ENCODE results near the gene DAZAP1.
"Not testable (repeated sequence)": the region's sequence is repeated elsewhere in the genome, so short reads cannot be mapped to it uniquely, and the experiment has no call there.

Gene DAZAP1

DNA sequence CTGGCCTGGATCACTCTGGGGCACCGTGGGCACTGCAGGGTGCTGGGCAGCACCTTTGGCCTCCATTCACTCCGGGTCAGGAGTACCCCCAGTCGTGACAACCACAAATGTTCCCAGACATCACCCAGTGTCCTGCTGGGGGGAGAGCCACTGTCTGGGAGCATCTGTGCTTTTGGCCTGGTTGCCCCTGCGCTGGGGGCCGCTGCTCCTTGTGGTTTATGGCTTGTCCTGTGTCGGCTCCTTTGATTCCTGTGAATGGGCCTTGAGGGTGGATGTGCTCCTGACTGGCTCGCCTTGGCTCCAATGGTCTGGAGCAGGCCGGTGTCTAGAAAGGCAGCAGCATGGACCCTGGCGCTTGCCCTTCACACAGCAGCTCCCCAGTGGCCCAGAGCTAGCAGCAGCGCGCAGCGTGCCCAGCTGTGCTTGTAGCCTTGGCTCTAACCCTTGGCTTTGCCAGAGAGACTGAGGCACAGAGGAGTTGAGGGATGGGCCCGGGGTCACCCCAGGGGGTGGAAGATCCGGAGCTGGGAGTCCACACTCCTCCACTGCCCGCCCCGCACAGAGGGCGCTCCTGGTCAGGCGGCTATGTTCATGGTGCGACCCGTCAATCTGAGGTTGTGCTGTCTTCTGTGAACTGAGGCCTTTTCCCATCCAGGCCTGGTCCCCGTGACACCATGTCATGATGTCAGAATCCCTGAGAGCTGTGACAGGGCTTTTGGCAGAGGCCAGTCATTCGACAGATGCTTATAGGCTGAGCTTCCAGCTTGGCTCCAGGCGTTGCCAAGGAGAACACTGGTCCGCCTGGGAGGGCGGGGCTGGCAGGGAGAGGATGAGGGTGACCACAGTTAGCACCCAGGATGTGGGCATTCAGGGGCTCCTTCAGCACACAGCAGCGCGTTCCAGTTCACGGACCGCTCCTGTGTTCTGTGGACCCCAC, 4.1 kb downstream of the DAZAP1 start:
- DNase-seq: no peak

DNA sequence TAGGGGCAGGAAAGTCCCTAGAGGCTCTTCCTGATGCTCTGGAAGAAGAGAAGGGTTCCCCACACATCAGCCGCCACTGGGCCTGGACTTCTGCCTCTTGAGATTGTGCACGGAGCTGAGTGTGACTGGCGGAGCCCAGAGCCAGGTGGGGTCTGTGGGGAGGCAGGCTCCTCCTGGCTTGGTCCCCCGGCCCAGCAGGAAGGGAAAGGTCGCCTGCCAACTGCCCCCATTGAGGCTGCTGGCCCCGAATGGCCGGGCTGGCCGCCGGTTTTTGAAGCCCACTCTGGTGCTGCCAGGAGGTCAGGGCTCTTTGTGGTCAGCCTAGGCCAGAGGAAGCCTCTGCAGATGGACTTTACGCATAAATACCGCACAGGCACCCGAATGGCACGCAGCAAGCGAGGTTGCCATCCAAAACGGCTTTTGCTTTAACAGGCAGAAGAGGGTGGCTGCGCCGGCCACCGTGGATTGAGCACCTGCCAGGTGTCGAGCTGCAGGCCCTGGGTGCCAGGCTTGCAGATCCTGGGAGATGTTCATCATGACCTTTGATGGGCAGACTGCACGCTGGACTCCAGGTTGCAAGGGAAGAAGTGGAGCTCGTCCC, 5.0 kb downstream of the DAZAP1 start:
- DNase-seq: no peak

DNA sequence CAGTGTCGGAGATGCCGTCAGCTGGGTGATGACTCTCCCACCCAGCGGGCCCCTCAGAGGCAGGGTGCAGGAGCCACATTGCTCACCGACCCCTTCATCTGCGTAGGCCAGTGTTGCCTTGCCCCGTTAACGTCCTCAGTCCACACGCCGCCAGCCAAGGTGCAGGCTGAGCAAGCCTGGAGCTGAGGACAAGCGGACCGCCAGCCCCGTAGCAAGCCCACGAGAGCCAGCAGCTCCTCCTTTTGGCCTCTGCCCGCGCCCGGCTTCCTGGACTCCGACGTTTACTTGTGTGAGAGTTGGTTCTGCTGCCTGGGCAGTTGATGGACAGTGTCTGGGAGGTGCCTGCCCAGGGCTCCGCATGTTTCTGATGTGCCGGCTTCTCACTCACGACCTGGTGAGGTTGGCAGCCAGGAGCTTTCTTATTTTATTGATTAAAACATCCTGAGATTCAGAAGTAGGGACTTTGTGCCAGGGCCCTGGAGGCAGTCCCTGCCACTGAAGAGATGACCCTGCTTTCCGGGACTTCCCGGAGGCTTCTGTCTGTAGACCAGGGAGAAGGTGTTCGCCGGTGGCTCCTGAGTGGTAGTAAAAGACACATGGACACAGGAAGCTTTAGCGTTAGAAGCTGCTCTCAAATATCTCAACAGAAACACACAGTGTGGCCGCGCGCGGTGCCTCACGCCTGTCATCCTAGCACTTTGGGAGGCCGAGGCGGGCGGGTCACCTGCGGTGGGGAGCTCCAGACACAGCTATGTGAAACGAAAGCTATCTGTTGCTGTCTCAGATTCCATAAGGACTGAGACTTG, 5.8 kb downstream of the DAZAP1 start:
- DNase-seq: no peak

DNA sequence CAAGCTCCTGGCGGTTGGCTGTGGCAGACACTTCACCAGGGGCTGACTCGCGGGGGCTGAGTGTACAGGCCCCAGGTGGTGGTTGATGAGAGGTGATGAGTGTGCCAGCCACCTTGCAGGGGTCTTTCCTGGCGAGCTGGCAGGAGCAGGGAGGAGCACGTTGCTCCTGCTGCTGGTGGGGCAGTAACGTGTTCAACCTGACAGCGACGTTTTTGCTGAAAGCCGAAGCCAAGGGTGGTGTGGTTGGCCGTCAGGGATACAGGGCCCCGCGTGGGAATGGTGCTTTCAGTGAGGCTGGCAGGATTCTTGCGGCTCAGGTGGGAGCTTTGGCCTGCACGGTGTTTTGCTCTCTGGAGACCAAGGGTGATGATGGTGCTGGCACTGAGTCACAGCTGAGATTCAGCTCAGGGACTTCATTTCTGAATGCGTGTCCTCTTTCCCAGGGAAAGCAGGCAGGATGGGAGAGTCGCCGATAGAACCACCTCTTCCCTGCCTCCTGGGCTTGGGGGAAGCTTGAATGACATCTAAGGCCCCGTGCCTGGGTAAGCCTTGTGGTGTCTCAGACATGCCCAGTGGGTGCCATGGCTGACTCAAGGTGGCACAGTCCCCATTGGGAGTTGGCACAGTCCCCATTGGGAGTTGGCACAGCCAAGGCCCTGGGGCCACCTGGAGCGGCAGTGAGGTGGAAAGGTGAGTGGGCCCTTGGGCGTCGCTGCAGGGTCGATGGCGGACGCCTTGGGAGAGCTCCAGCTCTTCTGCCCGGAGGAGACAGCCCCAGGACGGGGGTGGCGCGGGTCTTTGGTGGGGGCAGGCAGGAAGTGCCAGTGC, 8.8 kb downstream of the DAZAP1 start:
- DNase-seq: no peak

DNA sequence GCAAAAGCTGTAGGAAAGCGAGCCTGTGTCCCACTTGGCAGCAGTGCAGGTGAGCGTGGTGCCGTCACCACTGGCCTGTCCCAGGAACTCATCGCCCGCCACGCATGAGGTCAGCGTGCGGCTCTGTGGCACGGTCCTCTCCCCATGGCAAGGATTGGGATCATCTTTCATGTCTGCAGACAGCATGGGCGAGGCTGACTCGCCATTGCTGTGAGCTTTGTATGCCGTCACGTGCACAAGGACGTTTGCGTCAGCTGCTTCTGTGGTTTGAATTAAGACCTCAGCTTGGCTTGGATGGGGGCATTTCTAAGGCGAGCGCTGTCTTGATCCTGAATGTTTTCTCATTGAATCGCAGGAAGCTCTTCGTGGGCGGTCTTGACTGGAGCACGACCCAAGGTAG, 9.8 kb downstream of the DAZAP1 start:
- no peak for DNase-seq

DNA sequence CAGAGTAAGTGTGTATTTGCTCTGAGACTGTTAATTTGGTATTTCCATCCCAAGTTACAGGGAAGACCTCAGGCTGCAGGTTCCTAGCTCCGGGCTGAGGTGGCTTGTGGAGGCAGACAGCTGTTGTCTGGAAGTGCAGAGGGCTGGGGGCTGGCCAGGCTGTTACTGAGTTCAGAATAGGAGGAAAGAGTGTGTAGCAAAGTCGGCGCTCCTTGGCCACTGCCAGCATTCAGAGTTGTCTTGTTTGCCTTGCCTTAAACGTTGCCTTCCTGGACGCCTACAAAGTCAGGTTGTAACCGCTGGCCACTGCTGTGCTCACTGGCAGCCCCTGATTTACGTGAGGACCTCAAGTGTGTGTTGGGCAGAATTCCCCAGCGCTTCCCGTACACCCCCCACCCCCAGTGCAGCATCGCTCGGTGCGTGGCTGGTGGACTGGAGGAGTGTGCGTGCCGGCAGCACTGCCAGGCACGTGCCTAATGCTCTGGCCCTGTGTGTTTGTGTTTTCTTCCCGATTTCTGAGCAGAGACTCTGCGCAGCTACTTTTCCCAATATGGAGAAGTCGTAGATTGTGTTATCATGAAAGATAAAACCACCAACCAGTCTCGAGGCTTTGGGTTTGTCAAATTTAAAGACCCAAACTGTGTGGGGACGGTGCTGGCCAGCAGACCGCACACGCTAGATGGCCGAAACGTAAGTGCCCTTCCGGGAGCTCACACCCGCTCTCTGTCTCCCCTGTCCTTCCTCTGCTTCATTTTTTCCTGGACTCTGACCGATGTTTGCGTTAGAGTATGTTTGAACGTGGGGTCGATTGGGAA, 10.5 kb downstream of the DAZAP1 start:
- DNase-seq: no peak

DNA sequence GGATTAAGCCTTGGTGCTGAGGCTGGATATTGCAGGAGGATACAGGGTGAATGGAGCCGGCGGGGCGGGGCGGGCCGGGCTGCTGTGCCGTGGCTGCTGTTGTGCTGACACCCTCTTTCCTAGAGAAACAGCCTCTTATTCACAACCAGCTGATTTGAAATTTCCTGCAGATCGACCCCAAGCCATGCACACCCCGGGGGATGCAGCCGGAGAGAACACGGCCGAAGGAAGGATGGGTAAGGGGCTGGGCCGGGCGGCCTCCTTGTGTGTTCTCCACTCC, 11.1 kb downstream of the DAZAP1 start:
- DNase-seq: no peak

DNA sequence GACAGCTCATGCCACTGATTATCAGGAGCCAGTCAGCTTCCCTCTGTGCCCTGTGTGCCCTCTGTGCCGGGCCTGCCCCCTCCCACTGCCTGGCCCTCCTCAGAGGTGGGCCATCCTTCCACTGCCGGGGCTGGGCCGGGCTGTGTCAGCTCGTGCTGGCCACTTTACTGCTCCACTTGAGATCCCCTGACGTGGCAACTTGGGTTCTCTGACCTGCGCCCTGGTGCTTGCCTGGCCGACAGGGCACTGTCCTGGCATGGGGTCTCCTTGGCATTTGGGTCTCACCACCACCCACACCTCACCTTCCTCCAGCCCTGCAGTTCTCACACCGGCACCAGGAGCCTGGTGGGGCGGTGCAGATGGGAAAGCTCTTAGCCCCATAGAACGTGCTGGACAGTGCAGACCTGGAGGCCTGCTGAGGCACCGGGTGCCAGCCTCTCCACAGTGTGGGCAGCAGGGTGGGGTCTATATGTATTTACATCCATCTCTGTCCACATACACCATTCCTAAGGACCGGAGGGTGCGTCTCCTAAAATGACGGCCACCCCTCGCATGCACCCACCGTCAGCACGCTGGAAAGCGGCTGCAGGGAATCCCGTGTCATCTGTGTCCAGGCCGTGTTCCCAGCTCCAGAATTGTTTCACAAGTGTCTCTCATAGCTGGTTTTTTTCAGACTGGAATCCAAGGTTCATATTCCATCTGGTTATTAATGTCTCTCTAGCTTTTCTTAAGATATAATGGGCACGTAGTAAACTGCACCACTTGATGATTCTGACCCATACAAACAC, 11.8 kb downstream of the DAZAP1 start:
- DNase-seq: no peak

DNA sequence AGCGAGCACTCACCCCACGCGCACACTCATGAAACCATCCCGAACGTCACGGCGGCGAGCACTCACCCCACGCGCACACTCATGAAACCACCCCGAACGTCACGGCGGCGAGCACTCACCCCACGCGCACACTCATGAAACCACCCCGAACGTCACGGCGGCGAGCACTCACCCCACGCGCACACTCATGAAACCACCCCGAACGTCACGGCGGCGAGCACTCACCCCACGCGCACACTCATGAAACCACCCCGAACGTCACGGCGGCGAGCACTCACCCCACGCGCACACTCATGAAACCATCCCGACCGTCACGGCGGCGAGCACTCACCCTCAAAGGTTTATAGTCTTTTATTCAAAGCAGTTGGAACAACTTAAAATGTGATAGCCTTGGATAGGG, 12.7 kb downstream of the DAZAP1 start:
- DNase-seq: not testable (repeated sequence)

DNA sequence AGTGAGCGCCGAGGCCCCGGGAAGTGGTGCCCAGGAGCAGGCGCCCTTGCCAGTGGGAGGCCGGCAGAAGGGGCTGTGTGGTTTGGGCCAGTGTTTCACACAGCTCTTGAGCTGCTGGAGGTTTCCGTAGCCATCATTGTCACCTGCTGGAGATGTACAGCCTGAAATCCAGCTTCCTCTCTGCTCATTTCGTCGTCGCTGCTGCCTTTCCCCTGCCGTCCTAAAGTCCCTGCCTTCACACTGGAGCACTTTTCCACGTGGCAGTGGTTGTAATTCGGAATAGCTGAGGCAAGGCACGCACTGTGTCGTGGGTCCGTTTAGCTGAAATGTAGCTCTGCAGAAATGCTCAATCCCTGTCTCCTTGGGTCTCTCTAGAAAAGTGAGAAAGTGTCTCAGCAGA, 13.2 kb downstream of the DAZAP1 start:
- no peak for DNase-seq

DNA sequence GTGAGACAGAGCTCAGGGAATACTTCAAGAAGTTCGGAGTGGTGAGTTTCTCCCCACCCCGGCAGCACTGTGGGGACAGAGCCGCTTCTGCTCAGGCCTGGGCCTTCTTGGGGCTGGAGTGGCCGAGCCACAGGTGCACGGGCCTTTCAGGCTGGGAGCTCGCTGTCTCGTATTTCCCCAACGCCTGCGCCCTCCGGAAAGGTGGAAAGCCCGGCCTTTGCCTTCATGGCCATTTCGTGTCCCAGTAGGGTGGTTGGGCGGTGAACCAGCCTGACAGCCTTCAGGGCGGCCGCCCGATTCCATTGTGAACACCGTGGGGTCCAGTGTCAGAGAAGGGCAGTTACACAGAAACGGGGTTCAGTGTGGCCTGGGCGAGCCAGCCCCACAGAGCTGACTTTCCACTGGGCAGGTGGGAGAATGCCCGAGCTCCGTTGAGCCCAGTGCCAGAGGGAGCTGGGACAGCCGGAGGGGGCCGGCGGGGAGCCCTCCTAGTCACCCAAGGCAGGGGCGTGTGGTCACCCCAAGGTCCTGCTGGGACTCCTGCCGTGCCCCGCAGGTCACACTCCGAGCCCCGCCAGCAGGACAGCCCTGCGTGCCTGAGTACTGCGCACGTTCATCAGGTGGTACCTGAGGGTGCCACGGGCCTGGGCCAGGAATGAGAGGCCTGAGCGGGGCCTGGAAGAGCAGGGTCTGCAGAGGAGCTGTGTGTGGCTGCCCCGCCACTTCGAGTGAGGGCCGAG, 14.0 kb downstream of the DAZAP1 start:
- DNase-seq: no peak

DNA sequence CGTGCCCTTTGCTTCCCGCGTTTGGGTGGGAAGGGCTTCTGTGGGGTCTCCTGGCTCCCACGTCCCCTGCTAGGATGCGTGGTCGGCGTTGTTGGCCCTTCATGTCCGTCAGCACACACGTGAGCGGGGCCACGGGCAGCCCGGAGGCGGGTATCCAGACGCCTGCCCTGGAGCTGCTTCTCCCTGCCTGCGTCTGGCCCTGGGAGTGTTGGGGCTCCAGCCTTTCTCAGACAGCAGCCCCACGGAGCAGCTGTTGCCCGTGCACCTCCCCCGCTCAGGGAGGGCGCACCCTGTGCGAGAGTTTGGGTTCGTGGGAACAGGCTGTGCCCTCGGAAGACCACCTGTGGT, 14.5 kb downstream of the DAZAP1 start:
- DNase-seq: no peak

DNA sequence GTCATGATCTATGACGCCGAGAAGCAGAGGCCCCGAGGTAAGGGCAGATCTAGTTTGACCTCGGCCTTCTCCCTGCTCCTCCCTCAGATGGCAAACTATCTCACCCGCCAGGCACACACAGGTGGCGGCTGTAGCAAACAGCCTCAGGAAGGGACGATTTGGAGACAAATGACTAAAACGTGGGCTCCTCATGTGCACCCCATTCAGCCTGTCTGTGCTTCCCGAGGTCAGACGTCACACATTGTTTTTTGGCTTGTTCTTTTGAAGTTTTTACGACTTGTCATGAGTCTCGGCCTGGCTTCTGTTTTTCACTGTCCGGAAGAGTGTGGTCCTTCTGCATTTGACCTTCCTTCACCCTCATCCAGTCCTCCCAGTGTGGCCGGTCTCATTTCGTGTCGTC, 15.0 kb downstream of the DAZAP1 start:
- DNase-seq: no peak

DNA sequence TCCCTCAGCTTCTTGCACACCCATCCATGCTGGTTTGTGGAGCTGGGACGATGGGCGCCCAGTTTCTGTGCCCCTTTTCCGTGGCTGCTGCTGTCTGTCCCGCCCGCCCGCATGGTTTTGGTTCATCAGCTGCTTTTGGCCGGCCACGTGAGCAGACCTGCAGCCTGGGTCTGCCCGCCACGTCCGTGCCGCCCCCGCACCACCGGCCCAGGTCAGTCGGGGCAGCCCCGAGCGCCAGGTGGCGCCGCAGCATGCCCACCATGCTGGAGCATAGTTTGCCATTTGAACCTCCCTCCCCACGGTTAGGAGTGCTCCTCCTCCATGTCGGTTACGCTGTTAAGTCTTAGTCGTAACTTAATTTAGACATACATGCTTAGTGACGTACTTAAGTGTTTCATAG, 15.6 kb downstream of the DAZAP1 start:
- no peak for DNase-seq

DNA sequence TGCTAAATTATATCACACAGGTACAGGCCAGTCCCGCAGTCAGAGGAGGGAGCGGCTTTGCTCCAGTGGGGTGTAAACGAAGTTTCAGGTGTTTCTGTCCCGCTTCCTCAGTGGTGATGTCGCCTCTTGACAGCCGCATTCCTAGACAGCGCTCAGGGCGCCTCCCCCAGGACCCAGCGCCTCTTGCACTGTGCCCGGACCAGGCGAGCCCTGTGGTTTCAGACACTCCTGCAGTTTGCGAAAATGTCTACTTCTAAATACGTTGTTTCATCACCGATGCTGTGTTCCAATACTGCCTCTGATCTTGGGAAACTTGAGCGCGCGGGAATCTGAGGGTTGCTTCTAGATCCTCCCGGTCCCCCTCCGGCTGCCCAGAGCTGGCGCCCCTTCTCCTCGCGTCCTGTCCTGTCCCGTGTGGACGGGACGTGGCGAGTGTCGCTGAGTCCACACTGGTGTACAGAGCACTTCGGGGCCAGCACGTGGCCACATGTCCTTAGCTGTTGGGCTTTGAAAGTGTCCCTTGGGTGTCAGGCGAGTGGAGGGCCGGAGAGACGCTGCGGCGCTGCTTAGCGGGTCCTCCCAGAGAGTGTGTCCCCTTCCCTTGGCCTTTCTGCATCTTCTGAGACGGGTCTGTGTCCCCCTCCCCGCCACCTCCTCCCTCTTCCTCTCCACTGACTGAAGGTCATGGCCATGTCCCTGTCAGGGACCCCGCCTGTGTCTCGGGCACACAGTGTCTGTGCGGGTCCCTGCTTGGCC, 16.2 kb downstream of the DAZAP1 start:
- no peak for DNase-seq

DNA sequence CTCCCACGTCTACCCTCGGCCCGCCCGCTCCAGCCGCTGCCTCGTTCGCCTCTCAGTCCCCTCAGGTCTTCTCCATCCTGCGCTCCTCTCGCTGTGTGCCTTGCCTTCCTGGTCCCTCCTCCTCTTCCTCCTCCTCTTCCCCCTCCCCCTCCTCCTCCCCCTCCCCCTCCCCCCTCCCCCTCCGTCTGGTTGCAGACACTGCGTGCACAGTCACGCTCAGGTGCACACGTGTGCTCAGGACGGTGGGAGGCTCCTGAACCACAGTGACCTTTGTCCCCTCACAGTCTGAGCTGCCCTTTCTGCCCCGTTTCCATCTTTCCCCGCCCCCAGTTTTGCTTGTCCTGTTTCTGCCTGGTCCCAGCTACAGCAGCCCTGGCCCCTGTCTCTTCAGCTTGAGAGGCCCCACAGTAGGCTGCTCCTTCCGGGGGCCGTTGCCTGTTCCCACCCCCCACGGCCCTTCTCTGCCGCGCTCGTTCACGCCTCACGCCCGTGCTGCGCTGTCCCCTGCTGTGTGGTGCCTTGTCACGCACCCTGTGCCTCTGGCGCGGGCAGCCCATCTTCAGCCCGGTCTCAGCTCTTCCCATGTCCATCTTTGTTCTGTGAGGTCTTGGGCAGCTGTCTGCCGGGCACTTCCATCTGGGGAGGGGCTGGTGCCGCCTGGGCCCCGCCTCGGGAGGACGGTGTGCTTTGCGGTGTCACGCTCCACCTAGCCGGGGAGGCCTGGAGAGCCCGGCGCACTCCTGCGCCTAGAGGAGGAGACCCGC, 17.0 kb downstream of the DAZAP1 start:
- DNase-seq: no peak

DNA sequence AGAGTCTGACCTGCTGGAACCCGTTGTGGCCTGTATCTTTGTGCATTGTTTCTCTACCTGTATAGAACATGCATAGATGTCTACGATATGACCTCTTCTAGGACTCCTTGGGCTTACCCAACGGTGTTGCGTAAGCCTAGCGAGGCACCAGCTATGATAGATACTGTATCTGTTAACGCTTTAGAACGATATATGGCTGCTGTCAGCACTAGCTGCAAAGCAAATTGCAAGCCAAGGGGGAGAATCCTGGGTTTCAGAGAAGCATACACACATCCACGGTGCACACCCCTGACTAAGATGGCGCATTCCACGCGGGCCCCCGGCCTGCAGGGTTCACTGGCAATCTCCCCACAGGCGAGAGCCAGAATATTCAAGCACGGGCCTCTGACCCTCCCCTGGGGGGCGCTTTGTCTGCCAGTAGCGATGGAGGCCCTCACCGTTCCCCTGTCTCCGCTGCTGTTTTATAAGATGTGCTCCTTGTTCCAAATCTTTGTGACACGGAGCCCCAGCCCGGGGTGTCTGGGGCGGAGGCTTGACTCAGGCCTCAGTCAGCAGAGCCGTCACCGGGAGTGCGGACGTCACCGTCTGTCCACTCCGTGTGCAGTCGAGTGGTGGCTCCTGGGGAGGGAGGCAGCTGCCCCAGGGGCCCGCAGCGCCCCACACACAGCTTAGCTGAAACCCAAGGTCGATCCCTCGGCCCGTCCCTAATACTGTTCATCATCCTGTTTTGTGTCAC, 17.9 kb downstream of the DAZAP1 start:
- no peak for DNase-seq

DNA sequence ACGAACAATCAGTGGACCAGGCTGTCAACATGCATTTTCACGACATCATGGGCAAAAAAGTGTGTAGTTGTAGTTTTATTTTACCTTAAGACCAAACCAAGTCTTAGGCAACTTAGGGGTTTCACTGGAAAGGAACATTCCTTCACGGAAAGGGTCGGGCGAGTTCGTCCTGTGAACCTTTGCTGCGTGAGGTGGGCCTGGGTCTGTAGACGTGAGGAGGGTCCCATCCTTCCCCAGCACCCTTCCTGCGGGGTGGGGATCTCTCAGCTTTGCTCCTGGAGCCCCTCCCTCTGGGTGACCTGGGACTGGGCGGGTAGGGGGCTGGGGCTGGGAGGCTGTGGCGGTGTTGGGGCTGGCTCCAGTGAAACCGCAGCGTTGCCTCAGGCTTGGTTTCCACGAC, 18.5 kb downstream of the DAZAP1 start:
- DNase-seq: no peak
